ENCODE results near the gene FAM83B.

DNA sequence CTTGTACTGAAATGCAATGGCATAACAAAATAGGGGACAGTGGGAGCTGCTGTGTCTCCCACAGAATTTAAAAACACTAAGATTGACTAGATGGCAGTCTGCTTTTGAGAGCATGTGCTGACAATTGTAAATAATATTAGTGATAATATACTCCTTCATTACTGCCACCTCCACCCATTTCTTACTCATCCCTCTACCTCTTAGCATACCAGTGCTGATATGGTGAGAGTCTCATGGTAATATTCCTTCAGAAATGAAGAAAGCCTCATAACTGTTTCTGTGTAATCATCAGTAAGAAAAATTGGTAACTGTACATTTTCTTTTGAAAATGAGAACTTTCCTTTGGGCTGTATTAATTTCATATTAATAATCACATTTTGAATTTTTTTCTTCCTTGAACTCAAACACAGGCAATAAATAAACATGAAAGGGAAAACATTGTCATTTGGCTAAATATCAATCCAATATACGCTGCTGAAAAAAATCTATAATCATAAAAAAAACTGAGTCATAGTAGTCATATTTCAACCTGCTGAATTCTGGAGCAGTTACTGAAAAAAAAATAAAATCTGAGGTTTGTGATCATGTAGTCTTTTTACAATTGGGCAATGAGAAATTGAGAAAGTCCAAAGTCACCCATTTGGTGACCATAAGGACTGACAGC is 34.6 kb downstream of the FAM83B start:
- TF ChIP-seq, protein P1, sequence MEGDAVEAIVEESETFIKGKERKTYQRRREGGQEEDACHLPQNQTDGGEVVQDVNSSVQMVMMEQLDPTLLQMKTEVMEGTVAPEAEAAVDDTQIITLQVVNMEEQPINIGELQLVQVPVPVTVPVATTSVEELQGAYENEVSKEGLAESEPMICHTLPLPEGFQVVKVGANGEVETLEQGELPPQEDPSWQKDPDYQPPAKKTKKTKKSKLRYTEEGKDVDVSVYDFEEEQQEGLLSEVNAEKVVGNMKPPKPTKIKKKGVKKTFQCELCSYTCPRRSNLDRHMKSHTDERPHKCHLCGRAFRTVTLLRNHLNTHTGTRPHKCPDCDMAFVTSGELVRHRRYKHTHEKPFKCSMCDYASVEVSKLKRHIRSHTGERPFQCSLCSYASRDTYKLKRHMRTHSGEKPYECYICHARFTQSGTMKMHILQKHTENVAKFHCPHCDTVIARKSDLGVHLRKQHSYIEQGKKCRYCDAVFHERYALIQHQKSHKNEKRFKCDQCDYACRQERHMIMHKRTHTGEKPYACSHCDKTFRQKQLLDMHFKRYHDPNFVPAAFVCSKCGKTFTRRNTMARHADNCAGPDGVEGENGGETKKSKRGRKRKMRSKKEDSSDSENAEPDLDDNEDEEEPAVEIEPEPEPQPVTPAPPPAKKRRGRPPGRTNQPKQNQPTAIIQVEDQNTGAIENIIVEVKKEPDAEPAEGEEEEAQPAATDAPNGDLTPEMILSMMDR (conservative IDR thresholded peaks at IDR 0.05) = no peak
- no peak for TF ChIP-seq EZH2 (IDR thresholded peaks at IDR 0.05; ENCODE audit: low read depth)
